IPS DF 4.7 (cell line): ENCODE measurements around the gene RCN2.
"Not testable (repeated sequence)": the region's sequence is repeated elsewhere in the genome, so short reads cannot be mapped to it uniquely, and the experiment has no call there.

Experiments
- DNase-seq: peaks from one replicate; pipeline ENCODE4 v3.0.0-alpha.2; 2013; ENCODE audit warnings: low spot score; ENCODE audit errors: extremely low read depth

Gene RCN2, protein sequence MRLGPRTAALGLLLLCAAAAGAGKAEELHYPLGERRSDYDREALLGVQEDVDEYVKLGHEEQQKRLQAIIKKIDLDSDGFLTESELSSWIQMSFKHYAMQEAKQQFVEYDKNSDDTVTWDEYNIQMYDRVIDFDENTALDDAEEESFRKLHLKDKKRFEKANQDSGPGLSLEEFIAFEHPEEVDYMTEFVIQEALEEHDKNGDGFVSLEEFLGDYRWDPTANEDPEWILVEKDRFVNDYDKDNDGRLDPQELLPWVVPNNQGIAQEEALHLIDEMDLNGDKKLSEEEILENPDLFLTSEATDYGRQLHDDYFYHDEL

DNA sequence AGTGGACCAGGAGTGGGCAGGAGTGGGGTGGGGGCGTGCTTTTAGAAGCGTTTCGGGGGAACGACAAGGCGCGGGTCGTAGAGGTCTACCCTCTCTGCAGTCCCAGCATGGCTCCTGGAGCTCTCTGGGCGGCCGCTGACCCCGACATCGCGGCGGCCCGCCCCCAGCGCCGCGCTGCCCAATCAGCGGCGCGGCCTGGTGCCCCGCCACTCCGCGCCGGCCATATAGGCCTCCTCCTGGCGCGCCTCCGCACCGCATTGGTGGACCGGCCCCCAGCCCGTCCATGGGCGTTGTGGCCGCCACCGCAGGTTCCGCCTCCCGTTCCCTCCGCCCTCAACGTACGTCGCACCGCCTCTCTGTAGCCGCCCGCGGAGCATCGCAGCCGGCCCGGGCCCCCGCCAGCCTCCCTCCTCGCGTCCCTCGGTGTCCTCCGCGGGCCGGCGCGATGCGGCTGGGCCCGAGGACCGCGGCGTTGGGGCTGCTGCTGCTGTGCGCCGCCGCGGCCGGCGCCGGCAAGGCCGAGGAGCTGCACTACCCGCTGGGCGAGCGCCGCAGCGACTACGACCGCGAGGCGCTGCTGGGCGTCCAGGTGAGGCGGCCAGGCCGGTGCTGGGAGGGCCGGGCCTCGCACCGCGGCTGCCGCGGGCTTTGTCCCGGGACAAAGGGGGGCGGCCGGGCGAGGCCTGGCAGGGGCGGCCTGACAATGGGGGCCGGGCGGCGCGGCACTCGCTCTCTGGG lies at the start of gene RCN2:
RCN2 (plus strand) TSS at position 353 of the 738 bp plus-strand sequence; CDS start at position 446, 93 bp downstream.
- peak; percentile 49 for DNase-seq

GRCh38 chr15:76885212-76885611 lies 46.3 kb upstream of the RCN2 start:
- no peak for DNase-seq

DNA sequence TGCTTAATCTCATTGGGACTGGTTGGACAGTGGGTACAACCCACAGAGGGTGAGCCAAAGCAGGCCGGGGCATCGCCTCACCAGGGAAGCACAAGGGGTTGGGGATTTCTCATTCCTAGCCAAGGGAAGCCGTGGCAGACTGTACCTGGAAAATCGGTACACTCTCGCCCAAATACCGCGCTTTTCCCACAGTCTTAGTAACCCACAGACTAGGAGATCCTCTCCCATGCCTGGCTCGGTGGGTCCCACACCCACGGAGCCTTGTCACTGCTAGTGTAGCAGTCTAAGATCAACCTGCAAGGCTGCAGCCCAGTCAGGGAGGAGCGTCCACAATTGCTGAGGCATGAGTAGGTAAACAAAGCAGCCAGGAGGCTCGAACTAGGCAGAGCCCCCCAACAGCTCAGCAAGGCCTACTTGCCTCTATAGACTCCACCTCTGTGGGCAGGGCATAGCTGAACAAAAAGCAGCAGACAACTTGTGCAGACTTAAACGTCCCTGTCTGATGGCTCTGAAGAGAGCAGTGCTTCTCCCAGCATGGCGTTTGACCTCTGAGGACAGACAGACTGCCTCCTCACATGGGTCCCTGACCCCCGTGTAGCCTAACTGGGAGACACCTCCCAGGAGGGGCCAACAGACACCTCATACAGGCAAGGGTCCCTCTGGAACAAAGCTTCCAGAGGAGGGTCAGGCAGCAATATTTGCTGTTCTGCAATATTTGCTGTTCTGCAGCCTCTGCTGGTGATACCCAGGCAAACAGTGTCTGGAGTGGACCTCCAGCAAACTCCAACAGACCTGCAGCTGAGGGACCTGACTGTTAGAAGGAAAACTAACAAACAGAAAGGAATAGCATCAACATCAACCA lies 44.0 kb upstream of the RCN2 start:
- DNase-seq, result not testable (repeated sequence)

- not testable (repeated sequence) for DNase-seq
These were observed 38.7 kb upstream of the RCN2 start for GRCh38 chr15:76892836-76893235.

GRCh38 chr15:76894174-76894573 lies 37.4 kb upstream of the RCN2 start:
- DNase-seq, result no peak

DNA sequence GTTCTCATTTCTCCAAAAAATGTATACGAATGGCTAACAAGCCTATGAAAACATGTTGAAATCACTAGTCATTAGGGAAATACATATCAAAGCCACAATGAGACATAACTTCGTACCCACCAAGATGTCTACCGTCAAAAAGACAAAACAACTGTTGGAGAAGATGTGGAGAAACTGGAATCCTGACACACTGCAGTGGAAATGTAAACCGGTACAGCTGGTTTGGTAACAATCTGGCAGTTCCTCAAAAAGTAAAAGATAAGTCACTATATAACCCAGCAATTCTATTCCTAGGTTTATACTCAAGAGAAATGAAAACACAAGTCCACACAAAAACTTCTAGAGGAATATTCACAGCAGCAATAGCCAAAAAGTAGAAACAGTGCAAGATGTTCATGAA lies 33.4 kb upstream of the RCN2 start:
- no peak for DNase-seq

- not testable (repeated sequence) for DNase-seq
These were observed 32.2 kb upstream of the RCN2 start for GRCh38 chr15:76899176-76899930.

DNA sequence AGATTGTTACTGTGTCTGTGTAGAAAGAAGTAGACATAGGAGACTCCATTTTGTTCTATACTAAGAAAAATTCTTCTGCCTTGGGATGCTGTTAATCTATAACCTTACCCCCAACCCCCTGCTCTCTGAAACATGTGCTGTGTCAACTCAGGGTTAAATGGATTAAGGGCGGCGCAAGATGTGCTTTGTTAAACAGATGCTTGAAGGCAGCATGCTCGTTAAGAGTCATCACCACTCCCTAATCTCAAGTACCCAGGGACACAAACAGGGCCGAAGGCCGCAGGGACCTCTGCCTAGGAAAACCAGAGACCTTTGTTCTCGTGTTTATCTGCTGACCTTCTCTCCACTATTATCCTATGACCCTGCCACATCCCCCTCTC lies 31.6 kb upstream of the RCN2 start:
- not testable (repeated sequence) for DNase-seq

GRCh38 chr15:76901965-76902364 lies 29.6 kb upstream of the RCN2 start:
- no peak for DNase-seq

DNA sequence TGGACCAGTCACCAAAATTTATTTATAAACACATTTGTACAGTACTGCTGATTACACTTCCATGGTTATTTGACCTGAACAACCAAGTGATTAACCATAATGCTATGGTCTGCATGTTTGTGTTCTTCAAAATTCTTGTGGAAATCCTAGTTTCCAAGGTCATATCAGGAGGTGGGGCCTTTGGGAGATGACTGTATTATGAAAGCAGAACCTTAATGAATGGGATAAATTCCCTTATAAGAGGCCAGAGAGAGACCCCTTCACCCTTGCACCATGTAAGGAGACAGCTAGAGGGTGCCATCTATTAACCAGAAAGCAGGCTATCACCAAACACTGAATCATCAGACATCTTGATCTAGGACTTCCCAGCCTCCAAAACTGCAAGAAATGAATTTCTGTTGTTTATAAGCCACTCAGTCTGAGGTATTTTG lies 28.3 kb upstream of the RCN2 start:
- no peak for DNase-seq

DNA sequence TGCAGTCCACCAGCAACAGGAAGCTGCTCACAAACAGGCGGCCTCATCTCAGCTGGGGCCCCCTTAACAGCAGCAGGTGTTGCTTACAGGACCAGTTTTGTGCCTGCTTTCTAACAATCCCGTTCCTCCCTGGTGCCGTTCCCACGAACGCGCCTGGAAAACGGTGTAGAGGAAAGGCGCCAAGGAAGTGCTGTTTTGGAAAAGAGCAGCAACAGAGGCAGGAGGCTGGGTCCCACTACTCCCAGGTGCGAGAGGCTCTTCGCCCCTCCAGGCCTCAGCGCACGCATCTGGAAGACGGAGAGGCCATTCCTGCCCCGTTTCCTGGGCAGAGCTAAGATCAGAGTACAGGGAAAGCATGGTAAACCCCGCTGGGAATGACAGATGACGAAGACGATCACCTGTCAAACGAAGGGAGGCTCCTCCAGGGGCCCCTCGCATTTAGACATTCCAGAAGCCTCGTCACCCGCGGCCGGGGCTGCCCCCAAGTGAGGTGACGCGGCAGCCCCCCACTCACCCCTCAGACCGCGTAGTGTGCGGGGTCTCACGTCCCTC lies 27.0 kb upstream of the RCN2 start:
- DNase-seq, result no peak

- DNase-seq, result peak; percentile 69
These were observed 26.3 kb upstream of the RCN2 start, which contains the start of gene SCAPER for GRCh38 chr15:76905013-76905839. SCAPER (minus strand) TSS chr15:76905340; CDS start chr15:76883817, 21,523 bp downstream.

GRCh38 chr15:76905855-76906254 lies 25.7 kb upstream of the RCN2 start:
- DNase-seq, result no peak

- no peak for DNase-seq
These were observed 19.1 kb upstream of the RCN2 start for GRCh38 chr15:76912430-76912829.

DNA sequence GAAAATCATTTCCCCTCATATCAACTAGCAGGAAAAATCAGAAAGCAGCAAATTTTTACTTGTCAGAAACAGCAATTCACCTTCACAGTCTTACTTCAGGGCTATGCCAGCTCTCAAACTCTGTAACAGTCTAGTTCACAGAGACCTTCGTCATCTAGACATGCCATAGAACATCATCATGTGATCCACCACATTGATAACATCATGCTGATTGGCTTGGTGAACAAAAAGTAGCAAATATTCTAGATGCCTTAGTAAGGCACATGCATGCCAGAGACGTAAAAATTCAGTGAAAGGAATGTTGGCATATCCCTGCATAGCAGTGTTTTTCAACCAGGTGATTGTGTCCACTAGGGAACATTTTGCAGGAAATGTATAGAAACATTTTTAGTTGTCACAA lies 17.8 kb upstream of the RCN2 start:
- no peak for DNase-seq

GRCh38 chr15:76916369-76916768 lies 15.2 kb upstream of the RCN2 start:
- no peak for DNase-seq

DNA sequence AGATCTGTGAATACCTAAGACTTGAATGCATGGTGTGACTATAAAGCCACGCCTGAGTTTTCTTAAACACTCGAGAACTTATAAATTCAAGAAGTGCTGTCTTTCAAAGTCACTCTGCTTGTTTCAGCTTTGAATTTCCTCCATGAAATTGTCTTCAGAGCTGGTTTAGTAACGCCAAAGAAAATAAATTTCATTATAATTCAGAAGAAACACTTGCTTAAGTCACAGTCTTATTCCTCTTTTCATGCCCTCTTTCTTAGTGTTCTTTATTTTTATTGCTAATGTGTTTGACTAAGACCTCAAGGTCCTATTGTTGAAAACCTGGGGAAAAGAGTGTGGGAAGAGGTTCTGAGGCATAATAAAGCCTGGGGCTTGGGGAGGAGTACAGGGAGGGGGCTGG lies 3.3 kb upstream of the RCN2 start:
- DNase-seq, result no peak

DNA sequence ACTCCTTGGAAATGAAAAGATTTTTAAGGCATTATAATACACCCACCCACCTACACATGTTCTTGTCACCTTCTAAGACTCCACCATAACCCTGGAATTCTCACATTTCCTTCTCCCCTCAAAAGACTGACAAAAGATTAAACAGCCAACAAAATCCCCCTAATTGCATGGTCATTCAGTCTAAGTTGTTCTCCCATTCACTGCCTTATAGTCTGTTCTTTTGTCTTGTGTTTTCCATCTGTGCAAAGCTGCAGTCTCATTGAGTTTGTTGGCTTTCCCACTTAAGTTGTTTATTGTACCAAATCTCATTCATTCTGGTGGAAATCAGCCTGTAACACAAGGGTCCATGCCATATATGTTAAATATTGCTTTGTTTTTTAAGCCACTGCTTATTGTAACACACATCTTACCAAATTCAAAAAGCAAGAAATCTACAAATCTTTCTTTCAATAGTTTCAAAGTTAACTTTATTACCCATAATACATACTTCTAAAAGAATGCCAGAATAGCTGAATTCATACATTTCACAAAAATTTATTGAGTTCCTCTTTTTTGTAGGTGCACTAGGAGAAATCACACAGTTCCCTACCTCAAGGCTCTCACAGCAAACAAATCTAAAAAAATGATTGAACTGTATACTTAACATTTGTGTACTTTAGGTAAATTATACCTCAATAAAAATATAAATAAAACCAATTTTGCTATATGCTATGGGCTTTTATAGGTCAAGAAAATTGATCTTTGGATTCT lies 2.4 kb upstream of the RCN2 start:
- DNase-seq, result no peak

DNA sequence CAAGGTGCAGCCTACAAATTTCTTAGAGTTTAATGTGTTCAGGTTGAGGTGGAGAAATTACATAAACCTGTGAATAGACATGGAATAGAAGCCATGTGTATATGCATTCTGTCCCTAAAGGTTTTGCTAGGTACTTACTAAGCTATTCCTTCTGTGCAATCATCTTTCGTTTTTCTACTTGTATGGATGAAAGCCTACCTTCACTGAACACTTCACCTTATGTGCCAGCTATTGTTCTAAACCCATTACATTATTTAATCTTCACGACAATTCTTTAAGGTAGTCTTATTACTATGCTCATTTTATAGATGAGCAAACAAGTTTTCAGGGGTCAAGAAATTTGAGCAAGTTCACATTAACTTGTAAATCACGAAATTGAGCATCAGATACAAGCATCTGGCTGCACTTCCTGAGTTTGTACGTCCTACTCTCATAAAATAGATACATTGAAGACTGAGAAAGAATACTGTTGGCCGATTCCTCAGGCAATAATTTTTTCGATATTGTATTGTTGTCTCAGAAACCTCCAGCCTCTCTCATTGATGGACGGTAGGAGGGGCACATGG lies 635 bp upstream of the RCN2 start:
- DNase-seq, result no peak
